ENCODE results near the gene MPPED2. TPM values are rescaled to one million over a fixed set of nuclear protein-coding genes. Genes with fewer than 3 reads are reported as not detected.

The MPPED2 gene
- total RNA-seq, 1 donor from 2014 or later, result 25.9 TPM

GRCh38 chr11:30471244-30471643, 114.9 kb downstream of the MPPED2 start:
- H3K4me3 Mint-ChIP-seq (ENCODE audit: low read depth), result no peak overlapping the region
- H3K9me3 Mint-ChIP-seq (ENCODE audit: low read depth), result no peaks in the 10 kb centered on the region
- no peak for TF ChIP-seq CTCF (IDR thresholded peaks at IDR 0.05; ENCODE audit: unreplicated experiment)
- H3K4me1 Mint-ChIP-seq (ENCODE audit: low read depth), result peaks cover 10% of the 10 kb centered on the region
- H3K27ac Mint-ChIP-seq, result no peak overlapping the region
- no peaks in the 10 kb centered on the region for H3K27me3 Mint-ChIP-seq
- DNase-seq (ENCODE audit: low spot score, unreplicated experiment), result no peak
- no peaks in the 10 kb centered on the region for H3K36me3 Mint-ChIP-seq (ENCODE audit: insufficient read depth)

- Mint-ChIP-seq H3K4me3 (ENCODE audit: low read depth) (no peak overlapping the region), H3K36me3 (ENCODE audit: insufficient read depth) (no peaks in the 10 kb centered on the region), H3K9me3 (ENCODE audit: low read depth) (no peaks in the 10 kb centered on the region), H3K27me3 (no peaks in the 10 kb centered on the region), H3K4me1 (ENCODE audit: low read depth) (peaks cover 12% of the 10 kb centered on the region), H3K27ac (no peak overlapping the region)
- DNase-seq (ENCODE audit: low spot score, unreplicated experiment), result no peak
- TF ChIP-seq CTCF (IDR thresholded peaks at IDR 0.05; ENCODE audit: unreplicated experiment), result no peak
Measured at GRCh38 chr11:30468881-30469280, 117.3 kb downstream of the MPPED2 start.

- no peaks in the 10 kb centered on the region for H3K36me3 Mint-ChIP-seq (ENCODE audit: insufficient read depth)
- no peak overlapping the region for H3K4me3 Mint-ChIP-seq (ENCODE audit: low read depth)
- no peak for TF ChIP-seq CTCF (IDR thresholded peaks at IDR 0.05; ENCODE audit: unreplicated experiment)
- H3K27ac Mint-ChIP-seq, result no peak overlapping the region
- no peak for DNase-seq (ENCODE audit: low spot score, unreplicated experiment)
- H3K4me1 Mint-ChIP-seq (ENCODE audit: low read depth), result peaks cover 12% of the 10 kb centered on the region
- H3K27me3 Mint-ChIP-seq, result no peaks in the 10 kb centered on the region
- no peaks in the 10 kb centered on the region for H3K9me3 Mint-ChIP-seq (ENCODE audit: low read depth)
Measured at GRCh38 chr11:30467176-30467575, 119.0 kb downstream of the MPPED2 start.

- peaks cover 19% of the 10 kb centered on the region for H3K4me1 Mint-ChIP-seq (ENCODE audit: low read depth)
- no peak overlapping the region for H3K27ac Mint-ChIP-seq
- no peaks in the 10 kb centered on the region for H3K9me3 Mint-ChIP-seq (ENCODE audit: low read depth)
- H3K36me3 Mint-ChIP-seq (ENCODE audit: insufficient read depth), result no peaks in the 10 kb centered on the region
- no peak for TF ChIP-seq CTCF (IDR thresholded peaks at IDR 0.05; ENCODE audit: unreplicated experiment)
- no peak overlapping the region for H3K4me3 Mint-ChIP-seq (ENCODE audit: low read depth)
- no peak for DNase-seq (ENCODE audit: low spot score, unreplicated experiment)
- no peaks in the 10 kb centered on the region for H3K27me3 Mint-ChIP-seq
Measured at GRCh38 chr11:30465623-30466022, 120.5 kb downstream of the MPPED2 start.

- Mint-ChIP-seq H3K27ac (no peak overlapping the region), H3K36me3 (ENCODE audit: insufficient read depth) (no peaks in the 10 kb centered on the region), H3K4me3 (ENCODE audit: low read depth) (no peak overlapping the region), H3K9me3 (ENCODE audit: low read depth) (no peaks in the 10 kb centered on the region), H3K27me3 (no peaks in the 10 kb centered on the region), H3K4me1 (ENCODE audit: low read depth) (peaks cover 19% of the 10 kb centered on the region)
- no peak for DNase-seq (ENCODE audit: low spot score, unreplicated experiment)
- no peak for TF ChIP-seq CTCF (IDR thresholded peaks at IDR 0.05; ENCODE audit: unreplicated experiment)
Measured at GRCh38 chr11:30465192-30465591, 121.0 kb downstream of the MPPED2 start.
